Kidney (tissue), 14 donors: Measurements from ENCODE around the gene INPP4A. TPM values are rescaled to one million over a fixed set of nuclear protein-coding genes. Genes with fewer than 3 reads are reported as not detected.

Experiments used
- DNase-seq, 5 donors: peaks; one replicate each; pipeline ENCODE4 v3.0.0-alpha.2; 2013 to 2020
- FAIRE-seq: peaks from 2 replicates; lab custom pipeline; 2012; peaks lifted over from hg19 to GRCh38; lab: Jason Lieb, UNC
- H3K27ac ChIP-seq, 2 donors: one replicate each; pipeline ENCODE4 v1.7.0; 2013; ENCODE audit warnings: low read depth in 2 of 2, low read length in 2 of 2, inconsistent platforms in 1 of 2
- H3K27me3 ChIP-seq: one replicate; pipeline ENCODE4 v1.7.1; 2013; ENCODE audit warnings: low read length, inconsistent platforms; ENCODE audit not compliant: control insufficient read depth, insufficient read depth
- H3K36me3 ChIP-seq, 3 donors: one replicate each; pipeline versions ENCODE4 v1.7.0 to v1.7.1; 2013; ENCODE audit warnings: low read length in 3 of 3, control low read depth in 1 of 3, inconsistent platforms in 1 of 3; ENCODE audit not compliant: insufficient read depth in 3 of 3, control insufficient read depth in 2 of 3
- H3K4me1 ChIP-seq, 3 donors: one replicate each; pipeline versions ENCODE4 v1.7.0 to v1.7.1; 2013; ENCODE audit warnings: low read length in 3 of 3, inconsistent platforms in 1 of 3, low read depth in 1 of 3; ENCODE audit not compliant: control insufficient read depth in 2 of 3, insufficient read depth in 2 of 3
- H3K4me3 ChIP-seq, 3 donors: one replicate each; pipeline versions ENCODE4 v1.7.0 to v1.8.1; 2013; ENCODE audit warnings: low read length in 3 of 3, control low read depth in 1 of 3, inconsistent platforms in 1 of 3
- H3K9ac ChIP-seq, 3 donors: one replicate each; pipeline versions ENCODE4 v1.7.0 to v1.7.1; 2013; ENCODE audit warnings: low read length in 3 of 3, control low read depth in 1 of 3, inconsistent platforms in 1 of 3
- H3K9me3 ChIP-seq, 3 donors: one replicate each; pipeline versions ENCODE4 v1.7.0 to v1.7.1; 2013; ENCODE audit warnings: low read length in 3 of 3, control low read depth in 1 of 3, inconsistent platforms in 1 of 3; ENCODE audit not compliant: control insufficient read depth in 2 of 3, insufficient read depth in 1 of 3
- CTCF ChIP-seq: IDR thresholded peaks from 3 replicates; pipeline ENCODE4 v1.5.1; 2012; ENCODE audit warnings: mild to moderate bottlenecking, moderate library complexity, borderline replicate concordance; ENCODE audit not compliant: insufficient read depth; ENCODE audit errors: extremely low read depth
- intact Hi-C: fragments of 100-400 bp; cut with DNase I; formaldehyde crosslinking; loops from one replicate; pipeline ENCODE4 v1.11.1; 2022
- polyA plus RNA-seq: library from polyadenylated mRNA; stranded (reverse); fragments of 350-450 nt; fragmentation: Illumina TruSeq; extraction: RNeasy Lipid Tissue Mini Kit (QIAGEN cat#74804); gene quantifications from one replicate; pipeline ENCODE4 v1.2.3, GENCODE V29; 2014; ENCODE audit warnings: low read depth, low replicate concordance; ENCODE audit not compliant: insufficient read depth
- total RNA-seq: library from RNA; stranded (reverse); fragmentation: NEBNext Ultra II Directional; extraction: Animal tissue kit (Norgen Biotek cat#: 25700); gene quantifications from one replicate; pipeline ENCODE4 v1.2.1, GENCODE V29; 2021
- donor health status: control.
- donor health status: control.
- donor health status: control.
- donor health status: control.
- donor health status: control.
- donor health status: DM: yes; HTN: yes; CAD: no.
- donor health status: Normal renal cell carcinoma (clear cell type).

INPP4A gene
- total and polyA plus RNA-seq, 2 donors from 2014 or later: 4.1 to 27.9 TPM

GRCh38 chr2:98524168-98524567 lies 79.5 kb downstream of the INPP4A start:
- Histone ChIP-seq H3K27ac (no peak overlapping the region), H3K36me3 (no peaks in the 10 kb centered on the region), H3K9me3 (no peaks in the 10 kb centered on the region), H3K27me3 (no peaks in the 10 kb centered on the region), H3K9ac (no peak overlapping the region), H3K4me1 (no peaks in the 10 kb centered on the region), H3K4me3 (no peak overlapping the region)
- no peak for TF ChIP-seq CTCF
- FAIRE-seq: no peak
- no peak for DNase-seq
- intact Hi-C loops: no loop called here

GRCh38 chr2:98528349-98528748 lies 83.7 kb downstream of the INPP4A start:
- no peak for DNase-seq
- no peak for FAIRE-seq
- intact Hi-C loops: no loop called here
- Histone ChIP-seq H3K27me3 (no peaks in the 10 kb centered on the region), H3K27ac (no peak overlapping the region), H3K36me3 (no peaks in the 10 kb centered on the region), H3K9ac (no peak overlapping the region), H3K9me3 (no peaks in the 10 kb centered on the region), H3K4me3 (no peak overlapping the region), H3K4me1 (no peaks in the 10 kb centered on the region)
- TF ChIP-seq CTCF: no peak

- no peak overlapping the region for H3K4me3 ChIP-seq
- H3K4me1 ChIP-seq: no peaks in the 10 kb centered on the region
- no peaks in the 10 kb centered on the region for H3K27me3 ChIP-seq
- no peak overlapping the region for H3K9ac ChIP-seq
- TF ChIP-seq CTCF: no peak
- no peak overlapping the region for H3K27ac ChIP-seq
- intact Hi-C loops: no loop called here
- no peaks in the 10 kb centered on the region for H3K36me3 ChIP-seq
- DNase-seq (no peak), FAIRE-seq (no peak)
- no peaks in the 10 kb centered on the region for H3K9me3 ChIP-seq
Observed at GRCh38 chr2:98530114-98530513, 85.5 kb downstream of the INPP4A start.

GRCh38 chr2:98532756-98533155 lies 88.1 kb downstream of the INPP4A start:
- DNase-seq (no peak), FAIRE-seq (no peak)
- no peak overlapping the region for H3K27ac ChIP-seq
- H3K4me1 ChIP-seq: no peaks in the 10 kb centered on the region
- peaks cover 0 to 6% (median 6%) of the 10 kb centered on the region in 3 donors for H3K36me3 ChIP-seq
- H3K9me3 ChIP-seq: no peaks in the 10 kb centered on the region
- H3K4me3 ChIP-seq: no peak overlapping the region
- no peak overlapping the region for H3K9ac ChIP-seq
- no peaks in the 10 kb centered on the region for H3K27me3 ChIP-seq
- TF ChIP-seq CTCF: no peak
- intact Hi-C loops: no loop called here
